H9 (cell line): ENCODE results near the gene ARHGAP10. TPM values are rescaled to one million over a fixed set of nuclear protein-coding genes. Genes with fewer than 3 reads are reported as not detected.

ENCODE experiments used
- DNase-seq: peaks from one replicate; pipeline ENCODE4 v3.0.0-alpha.2; 2017
- H2AFZ ChIP-seq: one replicate; pipeline ENCODE4 v1.6.1; 2013; ENCODE audit warnings: mild to moderate bottlenecking, low read length, control low read depth, moderate library complexity
- H2AK5ac ChIP-seq: 2 replicates; pipeline ENCODE4 v1.6.1; 2013; ENCODE audit warnings: low read length, control low read depth, mixed read lengths; ENCODE audit not compliant: insufficient read length
- H2BK120ac ChIP-seq: one replicate; pipeline ENCODE4 v1.6.1; 2013; ENCODE audit warnings: low read depth, mild to moderate bottlenecking, low read length, control low read depth, inconsistent platforms; ENCODE audit not compliant: poor library complexity, severe bottlenecking
- H2BK12ac ChIP-seq: 2 replicates; pipeline ENCODE4 v1.6.1; 2013; ENCODE audit warnings: low read length, control low read depth, mixed read lengths, low read depth; ENCODE audit not compliant: insufficient read length
- H2BK15ac ChIP-seq: 2 replicates; pipeline ENCODE4 v1.6.1; 2013; ENCODE audit warnings: low read depth, low read length, control low read depth
- H2BK20ac ChIP-seq: one replicate; pipeline ENCODE4 v1.6.1; 2013; ENCODE audit warnings: low read depth, mild to moderate bottlenecking, low read length, control low read depth, inconsistent platforms; ENCODE audit not compliant: poor library complexity, severe bottlenecking
- H2BK5ac ChIP-seq: 2 replicates; pipeline ENCODE4 v1.6.1; 2013; ENCODE audit warnings: low read length, control low read depth, mixed read lengths; ENCODE audit not compliant: insufficient read length
- H3K14ac ChIP-seq: 2 replicates; pipeline ENCODE4 v1.6.1; 2013; ENCODE audit warnings: low read length, control low read depth; ENCODE audit not compliant: insufficient read depth
- H3K18ac ChIP-seq: 2 replicates; pipeline ENCODE4 v1.6.1; 2013; ENCODE audit warnings: low read depth, mild to moderate bottlenecking, mixed read lengths, low read length, control low read depth; ENCODE audit not compliant: insufficient read length
- H3K23ac ChIP-seq: 2 replicates; pipeline ENCODE4 v1.6.1; 2013; ENCODE audit warnings: low read length, control low read depth, mixed read lengths, low read depth; ENCODE audit not compliant: insufficient read length
- H3K23me2 ChIP-seq: 2 replicates; pipeline ENCODE4 v1.6.1; 2013; ENCODE audit warnings: low read depth, mild to moderate bottlenecking, mixed read lengths, low read length, control low read depth; ENCODE audit not compliant: insufficient read length, poor library complexity, severe bottlenecking
- H3K27ac ChIP-seq: 2 replicates; pipeline ENCODE4 v1.5.1; 2013; ENCODE audit warnings: low read length, control low read depth, mixed read lengths, low read depth; ENCODE audit not compliant: insufficient read length
- H3K27me3 ChIP-seq: 2 replicates; pipeline ENCODE4 v1.6.1; 2013; ENCODE audit warnings: low read length, control low read depth, inconsistent platforms; ENCODE audit not compliant: insufficient read depth
- H3K4ac ChIP-seq: 2 replicates; pipeline ENCODE4 v1.6.1; 2013; ENCODE audit warnings: low read depth, mild to moderate bottlenecking, control low read depth, inconsistent platforms, low read length, moderate library complexity
- H3K4me1 ChIP-seq: 2 replicates; pipeline ENCODE4 v1.6.1; 2013; ENCODE audit warnings: low read length, control low read depth, inconsistent platforms; ENCODE audit not compliant: insufficient read depth
- H3K4me2 ChIP-seq: 2 replicates; pipeline ENCODE4 v1.6.1; 2013; ENCODE audit warnings: low read length, control low read depth, mixed read lengths; ENCODE audit not compliant: insufficient read length, insufficient read depth
- H3K56ac ChIP-seq: 2 replicates; pipeline ENCODE4 v1.6.1; 2013; ENCODE audit warnings: low read depth, mild to moderate bottlenecking, mixed read lengths, low read length, control low read depth; ENCODE audit not compliant: insufficient read length
- H3K79me1 ChIP-seq: 2 replicates; pipeline ENCODE4 v1.6.1; 2013; ENCODE audit warnings: low read depth, mild to moderate bottlenecking, moderate library complexity, low read length, control low read depth, inconsistent platforms; ENCODE audit not compliant: insufficient read depth, poor library complexity, severe bottlenecking
- H3K79me2 ChIP-seq: 2 replicates; pipeline ENCODE4 v1.6.1; 2013; ENCODE audit warnings: low read length, control low read depth, inconsistent platforms; ENCODE audit not compliant: insufficient read depth
- H3K9ac ChIP-seq: 2 replicates; pipeline ENCODE4 v1.6.1; 2013; ENCODE audit warnings: low read length, control low read depth, mixed read lengths; ENCODE audit not compliant: insufficient read length; ENCODE audit errors: extremely low read depth
- H3K9me3 ChIP-seq: one replicate; pipeline ENCODE4 v1.6.1; 2013; ENCODE audit warnings: low read depth, low read length, inconsistent platforms; ENCODE audit not compliant: control insufficient read depth
- H3T11ph ChIP-seq: one replicate; pipeline ENCODE4 v1.6.1; 2013; ENCODE audit warnings: mild to moderate bottlenecking, low read length, control low read depth, inconsistent platforms
- H4K20me1 ChIP-seq: one replicate; pipeline ENCODE4 v1.6.1; 2013; ENCODE audit not compliant: control insufficient read depth, insufficient read length, insufficient read depth
- H4K5ac ChIP-seq: 2 replicates; pipeline ENCODE4 v1.6.1; 2013; ENCODE audit warnings: low read depth, mild to moderate bottlenecking, mixed read lengths, low read length, control low read depth; ENCODE audit not compliant: insufficient read length
- H4K8ac ChIP-seq: replicated peaks from 2 replicates; pipeline ENCODE4 v1.6.1; 2013; ENCODE audit warnings: low read length, control low read depth, mixed read lengths, low read depth; ENCODE audit not compliant: insufficient read length
- H4K91ac ChIP-seq: 2 replicates; pipeline ENCODE4 v1.6.1; 2013; ENCODE audit warnings: low read depth, mild to moderate bottlenecking, moderate library complexity, mixed read lengths, low read length, control low read depth; ENCODE audit not compliant: insufficient read length
- H3K27ac Mint-ChIP-seq, 3 experiments: 2 replicates in 2 of 3; 3 replicates in 1 of 3; pipeline ENCODE4 v1.8.0; 2020 to 2021; ENCODE audit warnings: mixed read lengths in 3 of 3, mild to moderate bottlenecking in 1 of 3, moderate library complexity in 1 of 3
- H3K27me3 Mint-ChIP-seq: 2 replicates; pipeline ENCODE4 v1.8.0; 2021; ENCODE audit warnings: low read depth, mild to moderate bottlenecking, moderate library complexity, mixed read lengths
- H3K36me3 Mint-ChIP-seq, 3 experiments: 2 replicates in 2 of 3; 3 replicates in 1 of 3; pipeline ENCODE4 v1.8.0; 2020 to 2021; ENCODE audit warnings: low read depth in 3 of 3, mixed read lengths in 3 of 3; ENCODE audit not compliant: insufficient read depth in 1 of 3
- H3K4me1 Mint-ChIP-seq, 2 experiments: 2 replicates each; pipeline ENCODE4 v1.8.0; 2020; ENCODE audit warnings: mixed read lengths in 2 of 2
- H3K4me3 Mint-ChIP-seq, 2 experiments: 2 replicates in 1 of 2; 3 replicates in 1 of 2; pipeline ENCODE4 v1.8.0; 2020 to 2021; ENCODE audit warnings: mild to moderate bottlenecking in 2 of 2, mixed read lengths in 2 of 2, moderate library complexity in 1 of 2
- H3K9me3 Mint-ChIP-seq, 2 experiments: 2 replicates in 1 of 2; 3 replicates in 1 of 2; pipeline ENCODE4 v1.8.0; 2020; ENCODE audit warnings: mild to moderate bottlenecking in 2 of 2, mixed read lengths in 2 of 2, moderate library complexity in 1 of 2
- WGBS: extraction: QIAGEN DNeasy Blood & Tissue Kit; methylation state at CpG from one replicate; pipeline ENCODE4 v1.1.7; 2013; ENCODE audit warnings: missing lambda C conversion rate, low lambda C conversion rate, mixed read lengths; ENCODE audit not compliant: insufficient read length; ENCODE audit errors: extremely low coverage; 5-methylcytosine and 5-hydroxymethylcytosine counted together
- total RNA-seq: library from RNA; stranded (reverse); gene quantifications from 2 replicates; pipeline ENCODE4 v1.2.1, GENCODE V29; 2021
- TF ChIP-seq, protein P1 (sequence below): fragments of 200-600 bp; sonication (generic); conservative IDR thresholded peaks from 3 replicates; pipeline ENCODE4 v1.8.0; 2021; ENCODE audit warnings: antibody characterized with exemption, mild to moderate bottlenecking

The ARHGAP10 gene
- total RNA-seq, 1 experiment from 2014 or later = 7.8 TPM

DNA sequence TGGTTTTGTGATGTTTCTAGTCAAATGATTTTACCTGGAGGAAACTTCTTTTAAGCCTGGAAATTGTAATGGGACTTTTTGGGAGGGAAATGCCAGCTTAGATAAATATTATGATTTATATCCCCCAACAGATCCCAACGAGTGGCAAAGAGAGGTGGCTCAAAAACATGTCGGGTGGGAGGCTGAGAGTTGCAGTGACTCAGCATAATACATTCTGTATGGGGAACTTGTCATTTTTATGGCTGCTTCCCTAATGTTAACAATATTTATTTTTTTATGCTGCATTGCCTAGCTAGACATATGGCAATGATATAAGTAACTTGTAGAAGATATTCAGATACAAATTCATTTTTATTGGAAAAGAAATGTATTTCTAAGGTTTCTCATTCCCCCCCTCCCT, 219.0 kb downstream of the ARHGAP10 start:
- Histone ChIP-seq H2AK5ac (no peak overlapping the region), H3K9ac (no peak overlapping the region), H3K4me1 (no peaks in the 10 kb centered on the region), H2BK15ac (no peak overlapping the region), H3K27me3 (no peaks in the 10 kb centered on the region), H3K4me2 (no peak overlapping the region), H3K56ac (no peak overlapping the region), H3K79me1 (no peaks in the 10 kb centered on the region), H2AFZ (no peak overlapping the region), H3T11ph (no peak overlapping the region), H4K8ac (no peak overlapping the region), H3K27ac (no peak overlapping the region), H2BK12ac (no peak overlapping the region), H3K23ac (no peak overlapping the region), H2BK20ac (no peak overlapping the region), H3K18ac (no peak overlapping the region), H3K23me2 (no peaks in the 10 kb centered on the region), H3K9me3 (no peaks in the 10 kb centered on the region), H4K20me1 (no peaks in the 10 kb centered on the region), H3K14ac (no peak overlapping the region), H4K91ac (no peak overlapping the region), H4K5ac (no peak overlapping the region), H2BK120ac (no peak overlapping the region), H3K4ac (no peak overlapping the region), H3K79me2 (no peaks in the 10 kb centered on the region), H2BK5ac (no peak overlapping the region)
- peaks cover 7 to 13% of the 10 kb centered on the region in 2 experiments for H3K4me1 Mint-ChIP-seq
- 0 out of 7 replicates have a peak overlapping the region, but pooled peaks of 1 of the 3 experiments have one; percentile 61 for H3K27ac Mint-ChIP-seq
- TF ChIP-seq, protein P1, sequence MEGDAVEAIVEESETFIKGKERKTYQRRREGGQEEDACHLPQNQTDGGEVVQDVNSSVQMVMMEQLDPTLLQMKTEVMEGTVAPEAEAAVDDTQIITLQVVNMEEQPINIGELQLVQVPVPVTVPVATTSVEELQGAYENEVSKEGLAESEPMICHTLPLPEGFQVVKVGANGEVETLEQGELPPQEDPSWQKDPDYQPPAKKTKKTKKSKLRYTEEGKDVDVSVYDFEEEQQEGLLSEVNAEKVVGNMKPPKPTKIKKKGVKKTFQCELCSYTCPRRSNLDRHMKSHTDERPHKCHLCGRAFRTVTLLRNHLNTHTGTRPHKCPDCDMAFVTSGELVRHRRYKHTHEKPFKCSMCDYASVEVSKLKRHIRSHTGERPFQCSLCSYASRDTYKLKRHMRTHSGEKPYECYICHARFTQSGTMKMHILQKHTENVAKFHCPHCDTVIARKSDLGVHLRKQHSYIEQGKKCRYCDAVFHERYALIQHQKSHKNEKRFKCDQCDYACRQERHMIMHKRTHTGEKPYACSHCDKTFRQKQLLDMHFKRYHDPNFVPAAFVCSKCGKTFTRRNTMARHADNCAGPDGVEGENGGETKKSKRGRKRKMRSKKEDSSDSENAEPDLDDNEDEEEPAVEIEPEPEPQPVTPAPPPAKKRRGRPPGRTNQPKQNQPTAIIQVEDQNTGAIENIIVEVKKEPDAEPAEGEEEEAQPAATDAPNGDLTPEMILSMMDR = no peak
- DNase-seq = no peak
- H3K9me3 Mint-ChIP-seq = no peaks in the 10 kb centered on the region; a peak in 1 of 5 replicates
- no CpG with 5 or more reads among the region's 2 CpGs for WGBS
- peaks cover 1 to 6% (median 3%) of the 10 kb centered on the region in 3 experiments; a peak in 4 of 7 replicates for H3K36me3 Mint-ChIP-seq
- H3K4me3 Mint-ChIP-seq = no peak overlapping the region
- H3K27me3 Mint-ChIP-seq = no peaks in the 10 kb centered on the region
